Liver (tissue), 3 donors: Measurements from ENCODE around the gene ANKRD13B.

Experiments
- RAD21 ChIP-seq, 2 donors: IDR thresholded peaks; 2 replicates each; pipeline ENCODE4 v1.6.1; 2016; ENCODE audit warnings: antibody characterized with exemption in 2 of 2, mild to moderate bottlenecking in 2 of 2
- SP1 ChIP-seq: IDR thresholded peaks from 2 replicates; pipeline ENCODE4 v1.6.1; 2018; ENCODE audit warnings: antibody characterized with exemption, mild to moderate bottlenecking
- TF ChIP-seq, protein P1 (sequence below): fragments of 150-350 bp; IDR thresholded peaks from 2 replicates; pipeline ENCODE4 v1.5.1; 2017; ENCODE audit warnings: improper control_type of control experiment, low read depth, low read length; ENCODE audit not compliant: missing input control
- donor health status: healthy.
- donor health status: healthy.

GRCh38 chr17:29643817-29644160 lies 50.9 kb downstream of the ANKRD13B start:
- TF ChIP-seq, protein P1, sequence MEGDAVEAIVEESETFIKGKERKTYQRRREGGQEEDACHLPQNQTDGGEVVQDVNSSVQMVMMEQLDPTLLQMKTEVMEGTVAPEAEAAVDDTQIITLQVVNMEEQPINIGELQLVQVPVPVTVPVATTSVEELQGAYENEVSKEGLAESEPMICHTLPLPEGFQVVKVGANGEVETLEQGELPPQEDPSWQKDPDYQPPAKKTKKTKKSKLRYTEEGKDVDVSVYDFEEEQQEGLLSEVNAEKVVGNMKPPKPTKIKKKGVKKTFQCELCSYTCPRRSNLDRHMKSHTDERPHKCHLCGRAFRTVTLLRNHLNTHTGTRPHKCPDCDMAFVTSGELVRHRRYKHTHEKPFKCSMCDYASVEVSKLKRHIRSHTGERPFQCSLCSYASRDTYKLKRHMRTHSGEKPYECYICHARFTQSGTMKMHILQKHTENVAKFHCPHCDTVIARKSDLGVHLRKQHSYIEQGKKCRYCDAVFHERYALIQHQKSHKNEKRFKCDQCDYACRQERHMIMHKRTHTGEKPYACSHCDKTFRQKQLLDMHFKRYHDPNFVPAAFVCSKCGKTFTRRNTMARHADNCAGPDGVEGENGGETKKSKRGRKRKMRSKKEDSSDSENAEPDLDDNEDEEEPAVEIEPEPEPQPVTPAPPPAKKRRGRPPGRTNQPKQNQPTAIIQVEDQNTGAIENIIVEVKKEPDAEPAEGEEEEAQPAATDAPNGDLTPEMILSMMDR = no peak
- TF ChIP-seq RAD21 (IDR thresholded peaks at IDR 0.05) = no peak
- no peak for TF ChIP-seq SP1
